Omental fat pad (tissue), 4 donors: Measurements from ENCODE around the gene STOX1. TPM values are rescaled to one million over a fixed set of nuclear protein-coding genes. Genes with fewer than 3 reads are reported as not detected.

ENCODE experiments used
- ATAC-seq: fragments of 150-250 bp; one replicate; pipeline ENCODE4 v1.9.1; 2016; ENCODE audit warnings: mild to moderate bottlenecking, moderate library complexity; ENCODE audit not compliant: low FRiP score
- DNase-seq: peaks from one replicate; pipeline ENCODE4 v3.0.0-alpha.2; 2019; ENCODE audit warnings: low spot score
- total RNA-seq, 4 donors: library from RNA; depleted of rRNA; stranded (reverse); fragments of >200 nt; gene quantifications; one replicate each; pipeline ENCODE4 v1.1.0, GENCODE V29; 2016
- TF ChIP-seq, protein P1 (sequence below), 3 donors: fragments of 450-650 bp; IDR thresholded peaks; one replicate each; pipeline ENCODE4 v1.5.1; 2016 to 2017; ENCODE audit warnings: antibody characterized with exemption in 3 of 3, mild to moderate bottlenecking in 3 of 3, moderate library complexity in 2 of 3

STOX1 gene
- total RNA-seq, 4 donors from 2014 or later, result 3.2 to 16.0 (median 5.0) TPM

GRCh38 chr10:68871105-68871711, 43.9 kb downstream of the STOX1 start:
- TF ChIP-seq, protein P1, sequence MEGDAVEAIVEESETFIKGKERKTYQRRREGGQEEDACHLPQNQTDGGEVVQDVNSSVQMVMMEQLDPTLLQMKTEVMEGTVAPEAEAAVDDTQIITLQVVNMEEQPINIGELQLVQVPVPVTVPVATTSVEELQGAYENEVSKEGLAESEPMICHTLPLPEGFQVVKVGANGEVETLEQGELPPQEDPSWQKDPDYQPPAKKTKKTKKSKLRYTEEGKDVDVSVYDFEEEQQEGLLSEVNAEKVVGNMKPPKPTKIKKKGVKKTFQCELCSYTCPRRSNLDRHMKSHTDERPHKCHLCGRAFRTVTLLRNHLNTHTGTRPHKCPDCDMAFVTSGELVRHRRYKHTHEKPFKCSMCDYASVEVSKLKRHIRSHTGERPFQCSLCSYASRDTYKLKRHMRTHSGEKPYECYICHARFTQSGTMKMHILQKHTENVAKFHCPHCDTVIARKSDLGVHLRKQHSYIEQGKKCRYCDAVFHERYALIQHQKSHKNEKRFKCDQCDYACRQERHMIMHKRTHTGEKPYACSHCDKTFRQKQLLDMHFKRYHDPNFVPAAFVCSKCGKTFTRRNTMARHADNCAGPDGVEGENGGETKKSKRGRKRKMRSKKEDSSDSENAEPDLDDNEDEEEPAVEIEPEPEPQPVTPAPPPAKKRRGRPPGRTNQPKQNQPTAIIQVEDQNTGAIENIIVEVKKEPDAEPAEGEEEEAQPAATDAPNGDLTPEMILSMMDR (IDR thresholded peaks at IDR 0.05), result no peak
- no peak for DNase-seq
- ATAC-seq, result no peak

GRCh38 chr10:68871731-68872342, 44.5 kb downstream of the STOX1 start:
- ATAC-seq, result no peak
- TF ChIP-seq, protein P1 (IDR thresholded peaks at IDR 0.05), result no peak

DNA sequence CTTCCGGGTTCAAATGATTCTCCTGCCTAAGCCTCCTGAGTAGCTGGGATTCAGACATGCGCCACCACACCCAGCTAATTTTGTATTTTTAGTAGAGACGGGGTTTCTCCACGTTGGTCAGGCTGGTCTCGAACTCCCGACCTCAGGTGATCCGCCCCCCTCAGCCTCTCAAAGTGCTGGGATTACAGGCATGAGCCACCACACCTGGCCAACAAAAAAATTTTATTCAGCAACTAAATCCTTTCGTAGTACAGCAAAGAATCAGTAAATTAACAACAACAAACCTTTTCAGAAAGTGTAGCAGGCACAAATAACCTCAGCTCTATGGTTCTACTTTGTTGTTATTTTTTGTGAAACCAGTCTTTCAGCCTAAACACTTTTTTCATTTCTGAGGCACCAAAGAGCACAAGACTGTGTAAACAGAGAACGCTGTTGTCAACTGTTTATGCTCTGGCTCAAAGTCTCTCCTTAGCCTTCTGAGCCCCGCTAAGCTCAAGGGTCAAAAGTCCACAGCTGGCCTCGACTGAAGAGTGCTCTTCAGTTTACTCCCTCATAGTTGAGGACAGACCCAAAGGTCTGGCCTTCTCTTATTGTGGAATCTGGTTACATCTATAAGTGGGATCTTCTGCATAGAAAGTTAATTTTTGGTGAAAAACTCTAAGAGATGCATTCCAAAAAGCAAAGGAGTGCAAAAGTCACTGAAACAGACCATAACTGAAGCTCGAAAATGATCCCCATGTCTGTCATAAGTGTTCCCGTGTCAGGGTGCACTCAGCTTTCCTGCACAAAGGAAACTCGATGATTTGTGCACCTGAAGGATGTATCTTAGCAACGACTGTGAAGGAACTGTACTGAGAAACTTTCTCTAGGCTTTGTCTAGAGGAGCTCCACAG, 49.2 kb downstream of the STOX1 start:
- TF ChIP-seq, protein P1 (IDR thresholded peaks at IDR 0.05), result no peak
- ATAC-seq (no peak), DNase-seq (no peak)

More at GRCh38 chr10:68871731-68872342, 44.5 kb downstream of the STOX1 start:
- DNase-seq, result no peak

DNA sequence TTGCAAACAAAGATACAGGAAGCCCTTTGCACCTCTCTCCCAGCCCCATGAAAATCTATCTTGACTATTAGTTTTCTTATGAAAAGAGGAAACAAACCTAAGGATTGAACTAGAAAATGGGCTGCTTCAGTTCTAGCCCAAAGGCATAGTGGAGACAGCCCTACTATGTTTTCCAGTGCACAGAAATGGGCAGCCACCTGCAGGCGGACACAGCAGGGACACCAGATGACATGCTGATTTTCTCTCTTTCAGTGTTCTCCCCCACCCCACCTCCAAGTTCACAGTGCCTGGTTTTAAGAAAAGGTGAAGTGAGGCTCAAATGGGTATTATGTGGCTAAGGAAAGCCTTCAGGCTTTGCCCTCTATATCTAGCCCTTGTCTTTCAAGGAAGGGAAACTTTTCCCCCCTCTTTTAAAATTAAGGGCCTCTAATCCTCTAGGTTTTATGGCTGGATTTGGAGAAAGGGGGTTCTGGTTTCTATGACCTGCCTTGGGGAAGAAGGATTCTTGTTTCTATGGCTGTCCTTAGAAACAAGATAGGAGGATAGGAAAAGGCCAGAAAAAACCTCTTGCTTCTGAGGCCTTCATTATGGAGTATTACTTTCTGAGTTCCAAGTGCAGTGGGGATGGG, 50.3 kb downstream of the STOX1 start:
- DNase-seq, result no peak
- TF ChIP-seq, protein P1 (IDR thresholded peaks at IDR 0.05), result no peak
- no peak for ATAC-seq

- DNase-seq (no peak), ATAC-seq (no peak)
- TF ChIP-seq, protein P1 (IDR thresholded peaks at IDR 0.05), result no peak
These were observed 51.2 kb downstream of the STOX1 start for GRCh38 chr10:68878496-68878895.

- DNase-seq (no peak), ATAC-seq (no peak)
- TF ChIP-seq, protein P1 (IDR thresholded peaks at IDR 0.05), result no peak
These were observed 52.3 kb downstream of the STOX1 start for GRCh38 chr10:68879628-68880027.
